Mesodermal cell (in vitro differentiated cells): ENCODE results near the gene KIF1A.

Experiments used
- H3K27ac ChIP-seq: 2 replicates; pipeline ENCODE4 v1.7.0; 2013; ENCODE audit warnings: mild to moderate bottlenecking, low read depth, low read length, moderate library complexity; ENCODE audit not compliant: severe bottlenecking
- H3K36me3 ChIP-seq: 2 replicates; pipeline ENCODE4 v1.7.1; 2013; ENCODE audit warnings: mild to moderate bottlenecking, low read length, moderate library complexity; ENCODE audit not compliant: control insufficient read depth, insufficient read depth
- H3K4me1 ChIP-seq: one replicate; pipeline ENCODE4 v1.7.1; 2013; ENCODE audit warnings: mild to moderate bottlenecking, low read length; ENCODE audit not compliant: insufficient read depth, control insufficient read depth, poor library complexity, severe bottlenecking
- H3K4me3 ChIP-seq: 2 replicates; pipeline ENCODE4 v1.7.0; 2013; ENCODE audit warnings: low read length, control low read depth, mild to moderate bottlenecking; ENCODE audit not compliant: insufficient read depth, poor library complexity, severe bottlenecking; ENCODE audit errors: extremely low read depth
- H3K9me3 ChIP-seq: 2 replicates; pipeline ENCODE4 v1.7.1; 2013; ENCODE audit warnings: mild to moderate bottlenecking, low read length, moderate library complexity; ENCODE audit not compliant: control insufficient read depth
- WGBS, 2 experiments: methylation state at CpG; one replicate each; pipeline ENCODE4 v1.1.5; 2013; ENCODE audit warnings: missing lambda C conversion rate in 2 of 2; ENCODE audit not compliant: insufficient coverage in 2 of 2; 5-methylcytosine and 5-hydroxymethylcytosine counted together

KIF1A gene

GRCh38 chr2:240795916-240796510 is 24.0 kb downstream of the KIF1A start:
- Histone ChIP-seq H3K27ac (no peak overlapping the region), H3K4me3 (no peak overlapping the region), H3K36me3 (no peaks in the 10 kb centered on the region), H3K4me1 (no peaks in the 10 kb centered on the region), H3K9me3 (no peaks in the 10 kb centered on the region)
- WGBS, 2 experiments: 92 to 94% methylated on average over 18 to 19 of the region's 21 CpGs

DNA sequence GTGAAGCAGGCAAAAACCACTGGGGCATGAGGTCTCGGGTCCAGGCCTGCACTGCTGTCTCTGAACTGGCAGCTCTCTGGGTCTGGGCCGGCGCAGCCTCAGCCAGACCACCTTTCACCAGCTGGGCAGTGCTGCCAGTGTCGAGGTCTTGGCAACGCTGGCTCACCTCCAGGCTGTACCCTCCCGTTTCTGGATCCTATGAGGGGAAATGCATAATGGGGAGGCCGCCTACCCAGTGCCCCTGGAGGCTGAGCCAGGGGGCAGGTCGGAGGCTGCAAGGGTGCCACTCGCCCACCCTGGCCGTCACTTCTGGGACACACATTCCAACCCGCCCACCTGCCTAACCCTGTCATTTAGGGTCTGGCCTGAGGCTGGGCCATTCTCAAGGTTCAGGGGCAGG is 24.6 kb downstream of the KIF1A start:
- no peak overlapping the region for H3K4me3 ChIP-seq
- WGBS, 2 experiments: 93 to 96% methylated on average over 9 to 11 of the region's 11 CpGs
- no peaks in the 10 kb centered on the region for H3K4me1 ChIP-seq
- H3K27ac ChIP-seq: no peak overlapping the region
- H3K9me3 ChIP-seq: no peaks in the 10 kb centered on the region
- H3K36me3 ChIP-seq: no peaks in the 10 kb centered on the region

DNA sequence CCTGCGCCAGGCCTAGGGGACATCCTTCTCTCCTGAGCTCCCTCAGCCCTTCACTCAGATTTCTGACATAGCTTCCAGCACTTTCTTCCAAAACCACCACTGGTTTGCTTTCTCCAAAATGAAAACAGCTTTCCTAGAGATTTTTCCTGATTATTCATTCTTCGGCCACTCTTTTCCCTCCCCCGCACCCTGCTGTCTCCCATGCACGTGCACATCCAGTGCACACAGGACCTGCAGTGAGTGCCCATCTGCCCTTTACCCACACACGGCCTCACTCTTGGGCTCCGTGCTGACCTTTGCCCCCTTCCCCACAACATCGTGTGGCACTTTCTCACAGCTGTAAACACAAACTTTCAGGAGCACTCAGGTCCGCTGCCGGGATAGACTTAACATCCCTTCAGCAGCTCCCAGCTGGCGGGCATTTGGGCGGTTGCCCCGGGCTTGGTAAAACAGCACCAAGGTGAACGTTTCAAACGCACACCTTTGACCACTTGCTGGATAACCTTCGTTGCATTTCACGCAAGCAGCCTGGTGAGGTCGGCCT is 25.8 kb downstream of the KIF1A start:
- WGBS, 2 experiments: 93 to 95% methylated on average over 17 of the region's 17 CpGs
- no peaks in the 10 kb centered on the region for H3K9me3 ChIP-seq
- H3K27ac ChIP-seq: no peak overlapping the region
- no peaks in the 10 kb centered on the region for H3K4me1 ChIP-seq
- H3K4me3 ChIP-seq: no peak overlapping the region
- H3K36me3 ChIP-seq: no peaks in the 10 kb centered on the region

DNA sequence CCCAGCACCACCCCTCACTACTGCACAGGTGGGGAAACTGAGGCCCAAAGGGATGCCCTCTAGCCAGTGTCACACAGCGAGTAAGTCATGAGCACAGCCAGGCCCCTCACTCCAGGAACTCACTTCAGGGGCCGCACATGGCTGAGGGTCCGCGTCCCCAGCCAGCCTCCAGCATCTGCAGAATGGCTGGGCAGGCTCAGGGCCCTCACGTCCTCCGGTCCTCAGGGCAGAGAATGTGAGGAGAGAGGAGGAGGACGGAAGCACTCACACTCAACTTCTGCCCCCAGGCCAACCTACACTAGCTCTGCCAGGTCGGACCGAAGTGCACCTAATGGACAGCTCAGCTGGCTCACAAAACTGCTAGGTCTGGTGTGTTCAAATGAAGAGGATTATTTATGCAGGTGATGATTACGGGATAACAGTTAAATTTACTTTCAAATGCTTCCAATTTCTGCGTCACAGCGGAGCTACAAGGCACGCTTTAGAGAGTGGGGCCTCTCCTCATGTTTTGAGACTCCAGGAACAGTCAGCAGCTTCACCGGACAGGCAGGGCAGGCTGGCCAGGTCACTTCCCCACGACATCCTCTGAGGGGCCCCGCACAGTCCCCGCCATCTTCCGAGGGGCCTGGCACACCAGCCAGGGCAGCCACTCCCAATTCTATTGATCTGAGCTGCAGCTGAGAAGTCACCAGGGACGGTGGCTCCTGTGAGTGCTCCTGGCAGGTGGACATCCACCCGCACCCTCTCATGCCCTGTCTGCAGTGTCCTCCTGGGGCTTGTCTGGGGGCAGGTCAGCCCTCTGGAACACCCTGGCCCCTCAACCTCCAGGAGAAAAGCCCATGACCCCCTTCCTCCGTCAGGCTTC is 26.5 kb downstream of the KIF1A start:
- Histone ChIP-seq H3K4me3 (no peak overlapping the region), H3K36me3 (no peaks in the 10 kb centered on the region), H3K27ac (no peak overlapping the region), H3K9me3 (no peaks in the 10 kb centered on the region), H3K4me1 (no peaks in the 10 kb centered on the region)
- WGBS, 2 experiments: 90 to 93% methylated on average over 13 to 18 of the region's 21 CpGs

- WGBS, 2 experiments: 82 to 84% methylated on average over 17 to 19 of the region's 19 CpGs
- Histone ChIP-seq H3K4me1 (no peaks in the 10 kb centered on the region), H3K27ac (no peak overlapping the region), H3K4me3 (no peak overlapping the region), H3K9me3 (no peaks in the 10 kb centered on the region), H3K36me3 (no peaks in the 10 kb centered on the region)
Measured at GRCh38 chr2:240792629-240793312, 27.2 kb downstream of the KIF1A start.

DNA sequence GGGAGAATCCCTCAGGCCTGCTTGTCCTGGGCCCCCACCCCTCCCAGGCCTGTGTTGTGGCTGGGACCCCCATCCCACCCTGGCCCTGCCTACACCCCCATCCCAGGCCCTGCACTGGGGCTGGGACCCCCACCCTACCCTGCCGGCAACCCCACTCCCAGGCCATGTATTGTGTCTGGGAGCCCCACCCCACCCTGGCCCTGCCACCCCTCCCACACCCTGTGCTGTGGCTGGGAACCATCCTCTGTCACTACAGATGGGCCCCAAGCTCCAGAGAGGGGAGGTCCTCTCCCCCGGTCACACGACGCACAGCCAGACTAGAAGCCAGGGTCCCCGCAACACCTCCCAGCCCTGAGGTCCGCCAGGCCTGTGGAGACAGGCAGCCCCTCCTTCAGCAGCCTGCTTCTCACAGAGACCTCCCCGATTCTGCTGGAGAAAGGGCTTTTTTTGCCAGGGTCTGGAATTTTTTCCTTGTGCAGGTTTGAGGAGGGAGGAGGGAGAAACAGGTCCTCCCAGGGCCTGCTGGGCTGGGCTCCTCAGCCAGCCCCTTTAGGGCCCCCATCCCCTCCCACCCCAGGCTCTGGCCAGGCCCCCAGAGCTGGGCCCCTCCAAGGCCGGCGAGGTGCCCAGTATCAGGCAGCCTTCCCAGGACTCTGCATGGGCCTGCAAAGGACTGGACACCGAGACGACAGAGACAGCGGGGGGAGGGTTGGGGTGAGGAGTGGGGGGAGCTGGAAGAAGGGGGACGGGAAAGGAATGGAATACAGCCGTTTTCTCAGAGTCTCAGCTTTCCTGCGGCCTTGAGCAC is 28.0 kb downstream of the KIF1A start:
- WGBS, 2 experiments: 73 to 84% methylated on average over 10 to 11 of the region's 15 CpGs

GRCh38 chr2:240791221-240791800 is 28.7 kb downstream of the KIF1A start:
- H3K27ac ChIP-seq: no peak overlapping the region
- no peaks in the 10 kb centered on the region for H3K4me1 ChIP-seq
- 87 to 94% methylated on average over 7 to 10 of the region's 19 CpGs for WGBS, 2 experiments

More for the DNA sequence above, 28.0 kb downstream of the KIF1A start:
- Histone ChIP-seq H3K27ac (no peak overlapping the region), H3K9me3 (no peaks in the 10 kb centered on the region), H3K4me3 (no peak overlapping the region), H3K36me3 (no peaks in the 10 kb centered on the region), H3K4me1 (no peaks in the 10 kb centered on the region)

GRCh38 chr2:240790370-240791220 is 29.4 kb downstream of the KIF1A start:
- WGBS, 2 experiments: 91 to 96% methylated on average over 14 to 19 of the region's 21 CpGs

More at GRCh38 chr2:240791221-240791800, 28.7 kb downstream of the KIF1A start:
- Histone ChIP-seq H3K4me3 (no peak overlapping the region), H3K9me3 (no peaks in the 10 kb centered on the region), H3K36me3 (no peaks in the 10 kb centered on the region)

GRCh38 chr2:240789501-240790369 is 30.3 kb downstream of the KIF1A start:
- Histone ChIP-seq H3K9me3 (no peaks in the 10 kb centered on the region), H3K36me3 (no peaks in the 10 kb centered on the region), H3K4me3 (no peak overlapping the region), H3K4me1 (no peaks in the 10 kb centered on the region), H3K27ac (no peak overlapping the region)
- 88 to 94% methylated on average over 20 to 21 of the region's 23 CpGs for WGBS, 2 experiments

More at GRCh38 chr2:240790370-240791220, 29.4 kb downstream of the KIF1A start:
- Histone ChIP-seq H3K4me3 (no peak overlapping the region), H3K4me1 (no peaks in the 10 kb centered on the region), H3K36me3 (no peaks in the 10 kb centered on the region), H3K9me3 (no peaks in the 10 kb centered on the region), H3K27ac (no peak overlapping the region)
